Measurements from ENCODE around the gene SLC25A44. TPM values are rescaled to one million over a fixed set of nuclear protein-coding genes. Genes with fewer than 3 reads are reported as not detected.

The SLC25A44 gene
- total RNA-seq, 1 donor from 2014 or later, result 18.2 TPM

GRCh38 chr1:156251527-156251926, 57.6 kb downstream of the SLC25A44 start:
- Histone ChIP-seq H3K36me3 (ENCODE audit: control insufficient read depth, insufficient read depth, low read length) (peaks cover 7% of the 10 kb centered on the region), H3K4me3 (ENCODE audit: low read depth, low read length) (no peak overlapping the region), H3K27me3 (ENCODE audit: control insufficient read depth, insufficient read depth, low read length) (no peaks in the 10 kb centered on the region)
- DNase-seq (ENCODE audit: low read depth), result no peak
- no peak for TF ChIP-seq CTCF (IDR thresholded peaks at IDR 0.05; ENCODE audit: insufficient read depth, low read length, poor library complexity, severe bottlenecking)

- H3K4me3 ChIP-seq (ENCODE audit: low read depth, low read length), result no peak overlapping the region
- H3K27me3 ChIP-seq (ENCODE audit: control insufficient read depth, insufficient read depth, low read length), result no peaks in the 10 kb centered on the region
- no peak for TF ChIP-seq CTCF (IDR thresholded peaks at IDR 0.05; ENCODE audit: insufficient read depth, low read length, poor library complexity, severe bottlenecking)
- H3K36me3 ChIP-seq (ENCODE audit: control insufficient read depth, insufficient read depth, low read length), result peaks cover 7% of the 10 kb centered on the region
- no peak for DNase-seq (ENCODE audit: low read depth)
Observed at GRCh38 chr1:156253634-156254033, 59.7 kb downstream of the SLC25A44 start.

GRCh38 chr1:156257711-156258110, 63.8 kb downstream of the SLC25A44 start:
- Histone ChIP-seq H3K4me3 (ENCODE audit: low read depth, low read length) (no peak overlapping the region), H3K27me3 (ENCODE audit: control insufficient read depth, insufficient read depth, low read length) (no peaks in the 10 kb centered on the region), H3K36me3 (ENCODE audit: control insufficient read depth, insufficient read depth, low read length) (peaks cover 5% of the 10 kb centered on the region)
- TF ChIP-seq CTCF (IDR thresholded peaks at IDR 0.05; ENCODE audit: insufficient read depth, low read length, poor library complexity, severe bottlenecking), result no peak
- no peak for DNase-seq (ENCODE audit: low read depth)

- no peak for DNase-seq (ENCODE audit: low read depth)
- Histone ChIP-seq H3K4me3 (ENCODE audit: low read depth, low read length) (no peak overlapping the region), H3K36me3 (ENCODE audit: control insufficient read depth, insufficient read depth, low read length) (peaks cover 5% of the 10 kb centered on the region), H3K27me3 (ENCODE audit: control insufficient read depth, insufficient read depth, low read length) (no peaks in the 10 kb centered on the region)
- TF ChIP-seq CTCF (IDR thresholded peaks at IDR 0.05; ENCODE audit: insufficient read depth, low read length, poor library complexity, severe bottlenecking), result no peak
Observed at GRCh38 chr1:156258859-156259258, 65.0 kb downstream of the SLC25A44 start.

- DNase-seq (ENCODE audit: low read depth), result no peak
- peak; percentile 31 for TF ChIP-seq CTCF (IDR thresholded peaks at IDR 0.05; ENCODE audit: insufficient read depth, low read length, poor library complexity, severe bottlenecking)
- Histone ChIP-seq H3K27me3 (ENCODE audit: control insufficient read depth, insufficient read depth, low read length) (no peaks in the 10 kb centered on the region), H3K4me3 (ENCODE audit: low read depth, low read length) (no peak overlapping the region), H3K36me3 (ENCODE audit: control insufficient read depth, insufficient read depth, low read length) (peaks cover 4% of the 10 kb centered on the region)
Observed at GRCh38 chr1:156259805-156260204, 65.9 kb downstream of the SLC25A44 start.

GRCh38 chr1:156260896-156261295, 67.0 kb downstream of the SLC25A44 start:
- no peak for DNase-seq (ENCODE audit: low read depth)
- Histone ChIP-seq H3K4me3 (ENCODE audit: low read depth, low read length) (no peak overlapping the region), H3K27me3 (ENCODE audit: control insufficient read depth, insufficient read depth, low read length) (no peaks in the 10 kb centered on the region), H3K36me3 (ENCODE audit: control insufficient read depth, insufficient read depth, low read length) (peaks cover 6% of the 10 kb centered on the region)
- TF ChIP-seq CTCF (IDR thresholded peaks at IDR 0.05; ENCODE audit: insufficient read depth, low read length, poor library complexity, severe bottlenecking), result no peak
